MM.1S (cell line): Measurements from ENCODE around the gene HAGHL.

Experiments used
- DNase-seq: peaks from one replicate; pipeline ENCODE4 v3.0.0-alpha.2; 2015
- H2AFZ ChIP-seq: fragments of 300-600 bp; sonication (generic); 2 replicates; pipeline ENCODE4 v1.6.0; 2016; ENCODE audit warnings: antibody characterized with exemption, low read length
- H3F3A ChIP-seq: fragments of 300-600 bp; sonication (generic); 2 replicates; pipeline ENCODE4 v1.6.1; 2016; ENCODE audit warnings: mild to moderate bottlenecking, antibody characterized with exemption, low read length, moderate library complexity, mixed read lengths; ENCODE audit not compliant: insufficient read depth
- H3K27ac ChIP-seq: fragments of 300-600 bp; sonication (generic); 2 replicates; pipeline ENCODE4 v1.5.1; 2016; ENCODE audit warnings: mild to moderate bottlenecking, low read length
- H3K27me3 ChIP-seq: fragments of 300-600 bp; sonication (generic); replicated peaks from 2 replicates; pipeline ENCODE4 v1.6.0; 2016; ENCODE audit warnings: low read length; ENCODE audit not compliant: insufficient read depth
- H3K36me3 ChIP-seq: fragments of 300-600 bp; sonication (generic); replicated peaks from 2 replicates; pipeline ENCODE4 v1.6.1; 2016; ENCODE audit warnings: mild to moderate bottlenecking, low read length, mixed read lengths; ENCODE audit not compliant: insufficient read depth
- H3K4me1 ChIP-seq: fragments of 300-600 bp; sonication (generic); 2 replicates; pipeline ENCODE4 v1.6.1; 2016; ENCODE audit warnings: low read length, mixed read lengths
- H3K4me2 ChIP-seq: fragments of 300-600 bp; sonication (generic); 2 replicates; pipeline ENCODE4 v1.6.0; 2016; ENCODE audit warnings: low read depth, low read length
- H3K4me3 ChIP-seq: fragments of 300-600 bp; sonication (generic); 2 replicates; pipeline ENCODE4 v1.5.1; 2016; ENCODE audit warnings: low read length, mixed read lengths
- H3K79me2 ChIP-seq: fragments of 300-600 bp; sonication (generic); 2 replicates; pipeline ENCODE4 v1.6.1; 2016; ENCODE audit warnings: mixed run types, low read length, mixed read lengths
- H3K9ac ChIP-seq: fragments of 300-600 bp; sonication (generic); 2 replicates; pipeline ENCODE4 v1.6.1; 2016; ENCODE audit warnings: low read length, mixed read lengths
- H3K9me2 ChIP-seq: fragments of 300-600 bp; sonication (generic); replicated peaks from 2 replicates; pipeline ENCODE4 v1.6.1; 2016; ENCODE audit warnings: mild to moderate bottlenecking, low read length, mixed read lengths; ENCODE audit not compliant: insufficient read depth
- H3K9me3 ChIP-seq: fragments of 300-600 bp; sonication (generic); replicated peaks from 2 replicates; pipeline ENCODE4 v1.6.1; 2016; ENCODE audit warnings: mild to moderate bottlenecking, low read length, mixed read lengths; ENCODE audit not compliant: insufficient read depth
- H4K20me1 ChIP-seq: fragments of 300-600 bp; sonication (generic); 2 replicates; pipeline ENCODE4 v1.6.1; 2016; ENCODE audit warnings: mild to moderate bottlenecking, low read length, moderate library complexity, mixed read lengths; ENCODE audit not compliant: insufficient read depth
- CTCF ChIP-seq: fragments of 300-600 bp; sonication (generic); IDR thresholded peaks from 2 replicates; pipeline ENCODE4 v1.5.1; 2016; ENCODE audit warnings: antibody characterized with exemption, low read length, mixed read lengths
- EZH2 ChIP-seq: fragments of 300-600 bp; sonication (generic); optimal IDR thresholded peaks from 2 replicates; pipeline ENCODE3; 2017; ENCODE audit warnings: low read depth, mild to moderate bottlenecking, antibody characterized with exemption, low read length, mixed read lengths
- EZH2phosphoT487 ChIP-seq: fragments of 300-600 bp; sonication (generic); IDR thresholded peaks from 2 replicates; pipeline ENCODE4 v1.6.1; 2018; ENCODE audit warnings: antibody characterized with exemption, low read length

The HAGHL gene

GRCh38 chr16:743794-744500 is 17.0 kb downstream of the HAGHL start:
- Histone ChIP-seq H3K4me1 (peaks cover 7% of the 10 kb centered on the region; the same call in 1 of the 2 replicates), H2AFZ (no peak overlapping the region), H3K27ac (no peak overlapping the region), H3K9ac (no peak overlapping the region), H3K4me2 (no peak overlapping the region), H3K79me2 (peaks cover 15% of the 10 kb centered on the region), H3F3A (no peaks in the 10 kb centered on the region), H3K9me2 (no peaks in the 10 kb centered on the region), H3K9me3 (no peaks in the 10 kb centered on the region), H4K20me1 (no peaks in the 10 kb centered on the region), H3K27me3 (peaks cover 49% of the 10 kb centered on the region), H3K4me3 (no peak overlapping the region), H3K36me3 (no peaks in the 10 kb centered on the region)
- no peak for DNase-seq
- no peak for TF ChIP-seq EZH2phosphoT487
- no peak for TF ChIP-seq CTCF
- no peak for TF ChIP-seq EZH2

GRCh38 chr16:745739-746138 is 18.8 kb downstream of the HAGHL start:
- H3K9me2 ChIP-seq: no peaks in the 10 kb centered on the region
- H3K27me3 ChIP-seq: peaks cover 63% of the 10 kb centered on the region
- no peak overlapping the region for H3K9ac ChIP-seq
- H3K9me3 ChIP-seq: no peaks in the 10 kb centered on the region
- H3K4me1 ChIP-seq: no peaks in the 10 kb centered on the region
- no peak overlapping the region for H3K4me3 ChIP-seq
- H3F3A ChIP-seq: no peaks in the 10 kb centered on the region
- H2AFZ ChIP-seq: no peak overlapping the region
- no peaks in the 10 kb centered on the region for H4K20me1 ChIP-seq
- no peaks in the 10 kb centered on the region for H3K79me2 ChIP-seq
- no peaks in the 10 kb centered on the region for H3K36me3 ChIP-seq
- H3K4me2 ChIP-seq: no peak overlapping the region
- peak; percentile 48 for DNase-seq
- no peak overlapping the region for H3K27ac ChIP-seq
- peak; percentile 60 for TF ChIP-seq CTCF
- no peak for TF ChIP-seq EZH2phosphoT487

DNA sequence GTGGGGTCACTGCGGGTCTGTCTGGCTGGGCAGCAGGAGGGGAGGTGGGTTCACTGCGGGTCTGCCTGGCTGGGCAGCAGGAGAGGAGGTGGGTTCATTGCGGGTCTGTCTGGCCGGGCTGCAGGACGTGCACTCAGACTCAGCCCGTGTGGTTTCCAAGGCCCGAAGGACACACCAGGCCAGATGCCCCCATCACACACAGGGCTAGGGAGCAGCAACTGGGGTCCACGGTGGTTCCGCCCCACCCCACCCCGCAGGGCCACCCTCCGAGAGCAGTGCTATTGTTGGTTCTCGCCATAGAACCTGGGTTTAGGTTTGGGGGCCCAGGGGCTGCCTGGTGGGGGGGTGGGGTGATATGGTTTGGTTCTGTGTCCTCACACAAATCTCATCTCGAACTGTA is 19.7 kb downstream of the HAGHL start:
- H3K27ac ChIP-seq: no peak overlapping the region
- no peaks in the 10 kb centered on the region for H4K20me1 ChIP-seq
- H3K27me3 ChIP-seq: peaks cover 72% of the 10 kb centered on the region

More for the DNA sequence above, 19.7 kb downstream of the HAGHL start:
- H3K4me2 ChIP-seq: no peak overlapping the region
- no peak for DNase-seq
- H3F3A ChIP-seq: no peaks in the 10 kb centered on the region
- no peak overlapping the region for H2AFZ ChIP-seq
- no peaks in the 10 kb centered on the region for H3K9me2 ChIP-seq
- TF ChIP-seq EZH2 (no peak), CTCF (no peak), EZH2phosphoT487 (no peak)
- H3K9me3 ChIP-seq: no peaks in the 10 kb centered on the region
- no peaks in the 10 kb centered on the region for H3K79me2 ChIP-seq
- no peak overlapping the region for H3K9ac ChIP-seq
- H3K4me1 ChIP-seq: no peaks in the 10 kb centered on the region
- H3K36me3 ChIP-seq: no peaks in the 10 kb centered on the region
- no peak overlapping the region for H3K4me3 ChIP-seq
